H9 (cell line): ENCODE data around the gene EXO1. TPM values are rescaled to one million over a fixed set of nuclear protein-coding genes. Genes with fewer than 3 reads are reported as not detected.

Experiments
- DNase-seq: peaks from one replicate; pipeline ENCODE4 v3.0.0-alpha.2; 2017
- H2AFZ ChIP-seq: one replicate; pipeline ENCODE4 v1.6.1; 2013; ENCODE audit warnings: mild to moderate bottlenecking, low read length, control low read depth, moderate library complexity
- H2AK5ac ChIP-seq: 2 replicates; pipeline ENCODE4 v1.6.1; 2013; ENCODE audit warnings: low read length, control low read depth, mixed read lengths; ENCODE audit not compliant: insufficient read length
- H2BK120ac ChIP-seq: one replicate; pipeline ENCODE4 v1.6.1; 2013; ENCODE audit warnings: low read depth, mild to moderate bottlenecking, low read length, control low read depth, inconsistent platforms; ENCODE audit not compliant: poor library complexity, severe bottlenecking
- H2BK12ac ChIP-seq: 2 replicates; pipeline ENCODE4 v1.6.1; 2013; ENCODE audit warnings: low read length, control low read depth, mixed read lengths, low read depth; ENCODE audit not compliant: insufficient read length
- H2BK15ac ChIP-seq: 2 replicates; pipeline ENCODE4 v1.6.1; 2013; ENCODE audit warnings: low read depth, low read length, control low read depth
- H2BK20ac ChIP-seq: one replicate; pipeline ENCODE4 v1.6.1; 2013; ENCODE audit warnings: low read depth, mild to moderate bottlenecking, low read length, control low read depth, inconsistent platforms; ENCODE audit not compliant: poor library complexity, severe bottlenecking
- H2BK5ac ChIP-seq: 2 replicates; pipeline ENCODE4 v1.6.1; 2013; ENCODE audit warnings: low read length, control low read depth, mixed read lengths; ENCODE audit not compliant: insufficient read length
- H3K14ac ChIP-seq: 2 replicates; pipeline ENCODE4 v1.6.1; 2013; ENCODE audit warnings: low read length, control low read depth; ENCODE audit not compliant: insufficient read depth
- H3K18ac ChIP-seq: 2 replicates; pipeline ENCODE4 v1.6.1; 2013; ENCODE audit warnings: low read depth, mild to moderate bottlenecking, mixed read lengths, low read length, control low read depth; ENCODE audit not compliant: insufficient read length
- H3K23ac ChIP-seq: 2 replicates; pipeline ENCODE4 v1.6.1; 2013; ENCODE audit warnings: low read length, control low read depth, mixed read lengths, low read depth; ENCODE audit not compliant: insufficient read length
- H3K23me2 ChIP-seq: 2 replicates; pipeline ENCODE4 v1.6.1; 2013; ENCODE audit warnings: low read depth, mild to moderate bottlenecking, mixed read lengths, low read length, control low read depth; ENCODE audit not compliant: insufficient read length, poor library complexity, severe bottlenecking
- H3K27ac ChIP-seq: 2 replicates; pipeline ENCODE4 v1.5.1; 2013; ENCODE audit warnings: low read length, control low read depth, mixed read lengths, low read depth; ENCODE audit not compliant: insufficient read length
- H3K27me3 ChIP-seq: 2 replicates; pipeline ENCODE4 v1.6.1; 2013; ENCODE audit warnings: low read length, control low read depth, inconsistent platforms; ENCODE audit not compliant: insufficient read depth
- H3K4ac ChIP-seq: 2 replicates; pipeline ENCODE4 v1.6.1; 2013; ENCODE audit warnings: low read depth, mild to moderate bottlenecking, control low read depth, inconsistent platforms, low read length, moderate library complexity
- H3K4me1 ChIP-seq: 2 replicates; pipeline ENCODE4 v1.6.1; 2013; ENCODE audit warnings: low read length, control low read depth, inconsistent platforms; ENCODE audit not compliant: insufficient read depth
- H3K4me2 ChIP-seq: 2 replicates; pipeline ENCODE4 v1.6.1; 2013; ENCODE audit warnings: low read length, control low read depth, mixed read lengths; ENCODE audit not compliant: insufficient read length, insufficient read depth
- H3K56ac ChIP-seq: 2 replicates; pipeline ENCODE4 v1.6.1; 2013; ENCODE audit warnings: low read depth, mild to moderate bottlenecking, mixed read lengths, low read length, control low read depth; ENCODE audit not compliant: insufficient read length
- H3K79me1 ChIP-seq: 2 replicates; pipeline ENCODE4 v1.6.1; 2013; ENCODE audit warnings: low read depth, mild to moderate bottlenecking, moderate library complexity, low read length, control low read depth, inconsistent platforms; ENCODE audit not compliant: insufficient read depth, poor library complexity, severe bottlenecking
- H3K79me2 ChIP-seq: 2 replicates; pipeline ENCODE4 v1.6.1; 2013; ENCODE audit warnings: low read length, control low read depth, inconsistent platforms; ENCODE audit not compliant: insufficient read depth
- H3K9ac ChIP-seq: 2 replicates; pipeline ENCODE4 v1.6.1; 2013; ENCODE audit warnings: low read length, control low read depth, mixed read lengths; ENCODE audit not compliant: insufficient read length; ENCODE audit errors: extremely low read depth
- H3K9me3 ChIP-seq: one replicate; pipeline ENCODE4 v1.6.1; 2013; ENCODE audit warnings: low read depth, low read length, inconsistent platforms; ENCODE audit not compliant: control insufficient read depth
- H3T11ph ChIP-seq: one replicate; pipeline ENCODE4 v1.6.1; 2013; ENCODE audit warnings: mild to moderate bottlenecking, low read length, control low read depth, inconsistent platforms
- H4K20me1 ChIP-seq: one replicate; pipeline ENCODE4 v1.6.1; 2013; ENCODE audit not compliant: control insufficient read depth, insufficient read length, insufficient read depth
- H4K5ac ChIP-seq: 2 replicates; pipeline ENCODE4 v1.6.1; 2013; ENCODE audit warnings: low read depth, mild to moderate bottlenecking, mixed read lengths, low read length, control low read depth; ENCODE audit not compliant: insufficient read length
- H4K8ac ChIP-seq: replicated peaks from 2 replicates; pipeline ENCODE4 v1.6.1; 2013; ENCODE audit warnings: low read length, control low read depth, mixed read lengths, low read depth; ENCODE audit not compliant: insufficient read length
- H4K91ac ChIP-seq: 2 replicates; pipeline ENCODE4 v1.6.1; 2013; ENCODE audit warnings: low read depth, mild to moderate bottlenecking, moderate library complexity, mixed read lengths, low read length, control low read depth; ENCODE audit not compliant: insufficient read length
- H3K27ac Mint-ChIP-seq, 3 experiments: 2 replicates in 2 of 3; 3 replicates in 1 of 3; pipeline ENCODE4 v1.8.0; 2020 to 2021; ENCODE audit warnings: mixed read lengths in 3 of 3, mild to moderate bottlenecking in 1 of 3, moderate library complexity in 1 of 3
- H3K27me3 Mint-ChIP-seq: 2 replicates; pipeline ENCODE4 v1.8.0; 2021; ENCODE audit warnings: low read depth, mild to moderate bottlenecking, moderate library complexity, mixed read lengths
- H3K36me3 Mint-ChIP-seq, 3 experiments: 2 replicates in 2 of 3; 3 replicates in 1 of 3; pipeline ENCODE4 v1.8.0; 2020 to 2021; ENCODE audit warnings: low read depth in 3 of 3, mixed read lengths in 3 of 3; ENCODE audit not compliant: insufficient read depth in 1 of 3
- H3K4me1 Mint-ChIP-seq, 2 experiments: 2 replicates each; pipeline ENCODE4 v1.8.0; 2020; ENCODE audit warnings: mixed read lengths in 2 of 2
- H3K4me3 Mint-ChIP-seq, 2 experiments: 2 replicates in 1 of 2; 3 replicates in 1 of 2; pipeline ENCODE4 v1.8.0; 2020 to 2021; ENCODE audit warnings: mild to moderate bottlenecking in 2 of 2, mixed read lengths in 2 of 2, moderate library complexity in 1 of 2
- H3K9me3 Mint-ChIP-seq, 2 experiments: 2 replicates in 1 of 2; 3 replicates in 1 of 2; pipeline ENCODE4 v1.8.0; 2020; ENCODE audit warnings: mild to moderate bottlenecking in 2 of 2, mixed read lengths in 2 of 2, moderate library complexity in 1 of 2
- CTCF ChIP-seq: fragments of 200-600 bp; sonication (generic); conservative IDR thresholded peaks from 3 replicates; pipeline ENCODE4 v1.8.0; 2021; ENCODE audit warnings: antibody characterized with exemption, mild to moderate bottlenecking
- WGBS: extraction: QIAGEN DNeasy Blood & Tissue Kit; methylation state at CpG from one replicate; pipeline ENCODE4 v1.1.7; 2013; ENCODE audit warnings: missing lambda C conversion rate, low lambda C conversion rate, mixed read lengths; ENCODE audit not compliant: insufficient read length; ENCODE audit errors: extremely low coverage; 5-methylcytosine and 5-hydroxymethylcytosine counted together
- total RNA-seq: library from RNA; stranded (reverse); gene quantifications from 2 replicates; pipeline ENCODE4 v1.2.1, GENCODE V29; 2021

The EXO1 gene
- total RNA-seq, 1 experiment from 2014 or later: 43.2 TPM

- Mint-ChIP-seq H3K4me1 (peaks cover 3 to 8% of the 10 kb centered on the region in 2 experiments; a peak in 3 of 4 replicates), H3K9me3 (no peaks in the 10 kb centered on the region; a peak in 1 of 5 replicates), H3K36me3 (no peaks in the 10 kb centered on the region; a peak in 1 of 7 replicates), H3K27me3 (peaks cover 1% of the 10 kb centered on the region; the same call in 1 of the 2 replicates), H3K4me3 (no peak overlapping the region), H3K27ac (no peak overlapping the region)
- TF ChIP-seq CTCF: no peak
- no peak overlapping the region for H2BK20ac ChIP-seq
- no peak overlapping the region for H3K4me2 ChIP-seq
- no peak overlapping the region for H3K9ac ChIP-seq
- H3K4ac ChIP-seq: no peak overlapping the region
- H4K8ac ChIP-seq: no peak overlapping the region
- no peaks in the 10 kb centered on the region for H3K4me1 ChIP-seq
- no peak for DNase-seq
- no peaks in the 10 kb centered on the region for H3K9me3 ChIP-seq
- H3T11ph ChIP-seq: no peak overlapping the region
- H2BK12ac ChIP-seq: no peak overlapping the region
- H2BK5ac ChIP-seq: no peak overlapping the region
- no peak overlapping the region for H3K23ac ChIP-seq
- no peak overlapping the region for H2AK5ac ChIP-seq
- no peaks in the 10 kb centered on the region for H3K79me1 ChIP-seq
- no peak overlapping the region for H3K27ac ChIP-seq
- no CpG with 5 or more reads among the region's 4 CpGs for WGBS
- no peaks in the 10 kb centered on the region for H3K27me3 ChIP-seq
- no peak overlapping the region for H3K56ac ChIP-seq
- H3K23me2 ChIP-seq: no peaks in the 10 kb centered on the region
- no peaks in the 10 kb centered on the region for H4K20me1 ChIP-seq
- H2BK120ac ChIP-seq: no peak overlapping the region
- H2AFZ ChIP-seq: no peak overlapping the region
- H4K5ac ChIP-seq: no peak overlapping the region
- no peak overlapping the region for H2BK15ac ChIP-seq
- no peaks in the 10 kb centered on the region for H3K79me2 ChIP-seq
- H4K91ac ChIP-seq: no peak overlapping the region
- no peak overlapping the region for H3K18ac ChIP-seq
- no peak overlapping the region for H3K14ac ChIP-seq
Measured at GRCh38 chr1:241927321-241927720, 79.3 kb downstream of the EXO1 start.
